Measurements from ENCODE around the gene HEY2. TPM values are rescaled to one million over a fixed set of nuclear protein-coding genes. Genes with fewer than 3 reads are reported as not detected.

Gene HEY2
- total RNA-seq, 1 donor from 2014 or later = not detected

DNA sequence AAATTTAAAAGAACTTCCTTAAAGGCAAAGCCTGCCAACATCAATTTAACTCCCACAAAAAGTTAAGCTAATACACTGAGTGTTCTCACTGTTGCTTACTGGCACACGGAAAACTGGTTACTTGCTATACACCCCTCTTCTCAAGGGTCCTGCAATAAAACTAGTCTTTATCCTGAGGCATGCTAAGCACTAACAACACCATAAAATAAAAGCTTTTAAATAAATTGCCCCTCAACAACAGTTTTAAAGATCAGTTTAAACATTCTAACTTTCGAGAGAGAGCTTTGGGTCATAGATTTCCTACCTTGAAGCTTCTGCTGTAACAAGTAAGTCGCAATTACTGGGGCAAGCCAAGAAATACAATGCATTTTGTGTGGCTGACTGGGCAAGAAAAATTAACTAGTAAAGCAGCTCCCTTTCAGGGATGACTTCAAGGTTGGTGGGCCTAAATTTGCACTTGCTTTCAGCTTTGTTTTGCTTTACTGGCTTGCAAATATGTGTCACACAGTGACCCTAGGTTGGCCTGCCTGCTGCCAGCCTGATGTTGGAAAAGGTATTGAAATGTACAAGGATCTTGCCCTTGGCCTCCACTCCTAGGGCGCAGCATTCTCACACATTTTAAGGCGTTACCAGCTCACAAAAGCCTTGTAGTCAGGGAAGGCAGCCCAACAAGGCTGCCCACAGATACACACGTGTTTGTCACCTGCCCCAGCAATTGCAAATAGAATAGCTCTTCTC lies 4.0 kb upstream of the HEY2 start:
- DNase-seq = no peak

DNA sequence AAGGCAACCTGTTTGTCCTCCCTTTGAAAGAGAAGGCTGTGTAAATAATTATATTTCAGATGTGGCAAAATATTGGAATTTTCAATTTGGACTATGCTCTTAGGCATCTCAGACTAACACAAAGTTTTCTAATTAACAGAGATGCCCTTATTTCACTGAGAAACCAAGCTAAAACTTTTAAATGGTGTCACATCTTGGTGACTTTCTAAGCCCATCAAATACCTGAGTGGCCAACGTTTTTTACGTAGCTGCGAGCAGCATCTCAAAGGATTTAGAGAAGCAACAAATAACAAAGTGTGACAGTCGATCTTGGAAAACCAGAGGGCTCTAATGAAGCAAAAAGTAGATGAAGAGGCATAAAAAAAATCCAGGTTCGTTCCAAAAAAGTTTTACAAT lies 3.4 kb upstream of the HEY2 start:
- DNase-seq = no peak

- peak; percentile 50 for DNase-seq
Observed at GRCh38 chr6:125746731-125747588, 2.5 kb upstream of the HEY2 start.

DNA sequence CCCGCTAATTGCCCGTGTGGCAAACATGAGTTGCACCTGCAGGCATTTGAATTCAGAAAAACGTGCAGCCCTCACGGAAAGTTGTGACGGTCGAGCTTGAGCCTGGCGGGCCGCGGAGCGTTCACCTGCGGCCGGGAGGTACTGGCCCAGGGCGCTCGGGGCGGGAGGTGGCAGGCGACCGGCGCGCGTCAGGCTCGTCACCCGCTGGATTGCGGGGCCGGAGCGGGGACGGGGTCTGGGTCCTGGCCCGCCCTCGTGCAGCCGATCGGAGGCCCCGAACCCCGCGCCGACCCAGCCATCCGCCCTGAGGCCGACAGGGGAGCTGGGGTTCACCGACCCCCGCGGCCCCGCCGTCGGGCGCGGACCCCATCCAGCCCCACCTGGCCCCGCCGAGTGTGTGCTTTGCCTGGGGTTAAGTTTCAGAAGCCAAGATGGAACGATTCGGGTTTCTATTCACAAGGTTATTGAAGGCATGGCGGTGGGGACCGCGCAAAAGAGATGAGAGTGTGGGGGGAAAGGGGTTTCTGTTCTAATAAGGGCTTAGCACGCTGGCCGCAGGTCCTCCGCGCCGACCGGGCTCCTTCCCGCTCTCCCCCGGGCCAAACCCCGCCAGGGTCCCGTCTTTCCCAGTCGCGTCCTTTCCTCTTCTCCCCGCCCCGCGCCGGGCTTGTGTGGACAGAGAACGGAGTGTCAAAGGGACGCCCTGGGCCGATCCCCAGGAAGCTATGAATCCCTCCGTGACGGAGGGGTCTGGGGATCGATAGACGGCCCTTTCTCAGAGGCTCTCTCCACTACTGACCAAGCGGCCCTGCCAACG lies 1.6 kb upstream of the HEY2 start:
- DNase-seq = peak; percentile 28

GRCh38 chr6:125748406-125749172 lies 843 bp upstream of the HEY2 start:
- peak; percentile 48 for DNase-seq

DNA sequence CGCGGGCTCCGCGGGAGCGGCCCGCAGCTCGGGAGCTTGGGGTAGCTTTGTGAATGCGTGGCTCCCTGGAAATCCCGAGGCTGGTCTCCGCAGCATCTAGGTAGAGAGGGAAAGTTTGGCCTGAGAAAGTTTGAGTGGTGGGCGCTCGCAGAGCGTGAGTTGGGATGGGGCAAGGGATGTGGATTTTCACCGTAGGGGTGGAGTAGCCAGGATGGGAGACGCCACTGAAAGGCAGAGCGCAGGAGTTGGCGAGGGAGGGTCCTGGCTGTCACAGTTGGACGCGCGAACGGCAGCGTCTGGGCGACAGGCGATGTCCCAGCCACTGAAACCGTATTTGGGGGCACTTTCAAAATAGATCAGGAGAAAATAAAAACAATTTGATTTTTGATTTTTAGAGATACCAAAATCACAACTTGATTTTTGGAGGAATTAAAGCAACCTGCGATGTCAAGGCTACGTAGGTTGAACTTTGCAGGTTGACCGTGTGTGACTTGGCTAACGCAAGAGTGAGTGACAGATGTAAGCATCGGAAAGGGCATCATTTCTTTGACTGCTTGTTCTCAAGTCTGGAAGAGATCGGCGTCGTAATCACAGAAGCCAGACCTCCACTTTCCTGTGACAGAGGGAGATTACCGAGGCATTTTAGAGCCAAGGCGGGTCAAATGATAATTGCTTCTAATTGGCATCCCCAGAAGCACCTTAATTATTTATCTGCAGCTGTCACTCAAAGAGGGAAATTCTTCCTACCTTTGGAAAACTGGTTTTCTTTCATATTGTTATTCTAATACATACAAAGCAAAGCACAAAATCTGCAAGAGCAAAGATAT lies 646 bp downstream of the HEY2 start:
- peak; percentile 14 for DNase-seq

- DNase-seq = no peak
Observed at GRCh38 chr6:125750692-125751333, 1.4 kb downstream of the HEY2 start.

DNA sequence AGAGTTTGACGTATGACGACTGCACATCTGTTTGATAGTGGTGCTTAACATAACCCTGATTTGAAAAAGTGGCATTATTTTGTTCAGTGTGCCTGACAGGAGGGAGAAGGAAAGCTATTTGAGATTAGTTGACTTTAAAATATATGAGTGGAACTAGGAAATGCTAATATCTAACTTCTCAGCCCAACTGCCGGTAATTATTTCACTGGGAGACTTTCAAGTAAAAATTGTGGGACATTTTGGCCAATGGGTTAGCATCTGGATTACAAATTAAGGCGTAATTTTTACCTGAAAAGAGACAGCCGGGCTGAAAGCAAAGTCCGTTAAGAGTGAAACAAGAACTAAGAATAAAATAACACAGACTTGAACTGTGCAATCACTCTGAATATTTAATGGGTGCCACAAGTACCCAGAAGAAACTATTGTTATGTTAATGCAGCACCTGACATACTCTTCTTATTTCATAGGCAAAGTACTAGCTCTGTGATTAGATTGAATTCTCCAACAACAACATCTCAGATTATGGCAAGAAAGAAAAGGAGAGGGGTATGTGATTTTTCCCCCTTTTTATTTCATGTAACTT lies 2.0 kb downstream of the HEY2 start:
- DNase-seq = no peak

- DNase-seq = no peak
Observed at GRCh38 chr6:125752773-125753172, 3.3 kb downstream of the HEY2 start.

DNA sequence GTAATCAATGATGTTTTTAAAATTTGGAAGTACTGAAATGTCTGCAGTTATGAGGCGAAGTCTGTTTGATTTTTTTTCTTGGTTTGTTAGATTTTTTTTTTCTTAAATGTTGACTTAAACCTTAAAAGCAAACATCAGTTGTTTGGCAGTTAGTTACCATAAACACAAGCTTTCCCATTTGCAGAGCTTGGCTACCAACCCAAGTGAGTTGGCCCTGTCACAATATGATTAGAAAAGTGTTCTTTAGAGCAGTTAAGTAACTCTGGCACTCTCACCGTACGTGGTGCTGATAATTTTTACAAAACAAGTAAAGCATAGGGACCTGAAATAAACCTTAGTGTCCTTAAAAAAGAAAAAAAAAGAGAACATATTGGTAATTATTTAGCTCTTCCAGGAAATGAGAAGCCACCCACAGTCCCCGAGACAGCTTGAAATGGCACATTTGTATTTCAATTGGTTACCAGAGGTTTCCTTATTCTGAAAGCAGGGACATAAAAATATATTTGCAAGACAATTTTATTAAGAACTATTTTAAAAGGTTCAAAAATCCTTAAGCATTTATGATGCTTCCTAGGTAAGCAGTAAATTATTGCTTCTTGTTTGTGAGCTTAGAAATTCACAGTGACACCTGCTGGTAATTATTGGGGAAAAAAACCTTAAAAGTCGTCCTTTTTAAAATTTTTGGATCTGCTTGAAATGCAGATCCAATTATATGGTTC lies 3.9 kb downstream of the HEY2 start:
- peak; percentile 69 for DNase-seq

DNA sequence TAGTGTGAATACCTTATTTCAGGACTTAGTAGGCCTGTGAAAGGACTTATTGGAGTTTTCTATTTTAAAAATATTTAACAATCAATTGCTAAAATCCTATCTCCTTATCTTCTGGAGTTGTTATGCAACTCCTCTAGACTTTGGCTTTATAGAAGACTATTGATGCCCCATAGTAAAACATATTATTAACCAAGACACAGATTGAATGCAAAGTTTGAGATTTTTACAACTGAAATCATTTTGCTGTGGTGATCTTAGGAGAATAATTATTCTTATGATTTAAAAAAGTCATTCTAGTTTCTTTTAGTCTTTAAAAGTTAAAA lies 4.5 kb downstream of the HEY2 start:
- no peak for DNase-seq

GRCh38 chr6:125754566-125754965 lies 5.1 kb downstream of the HEY2 start:
- no peak for DNase-seq

GRCh38 chr6:125759184-125759902 lies 9.9 kb downstream of the HEY2 start:
- no peak for DNase-seq

GRCh38 chr6:125759959-125760457 lies 10.6 kb downstream of the HEY2 start:
- no peak for DNase-seq

GRCh38 chr6:125764121-125764671 lies 14.8 kb downstream of the HEY2 start:
- no peak for DNase-seq

- DNase-seq = no peak
Observed at GRCh38 chr6:125765944-125766343, 16.5 kb downstream of the HEY2 start.

GRCh38 chr6:125766641-125767040 lies 17.2 kb downstream of the HEY2 start:
- no peak for DNase-seq

GRCh38 chr6:125769147-125769783 lies 19.8 kb downstream of the HEY2 start:
- no peak for DNase-seq

All from dermis blood vessel endothelial cell (primary cell).